HG03159 (cell line): ENCODE measurements around the gene SYCE3.

Experiments used
- ATAC-seq: cut with Tn5 transposase; IDR thresholded peaks from one replicate; pipeline ENCODE4 v1.9.1; 2021; ENCODE audit warnings: mild to moderate bottlenecking, moderate library complexity; ENCODE audit not compliant: unreplicated experiment

SYCE3 gene

GRCh38 chr22:50576806-50577696 lies 14.3 kb upstream of the SYCE3 start:
- ATAC-seq = no peak

- no peak for ATAC-seq
Observed at GRCh38 chr22:50576070-50576469, 13.4 kb upstream of the SYCE3 start.

DNA sequence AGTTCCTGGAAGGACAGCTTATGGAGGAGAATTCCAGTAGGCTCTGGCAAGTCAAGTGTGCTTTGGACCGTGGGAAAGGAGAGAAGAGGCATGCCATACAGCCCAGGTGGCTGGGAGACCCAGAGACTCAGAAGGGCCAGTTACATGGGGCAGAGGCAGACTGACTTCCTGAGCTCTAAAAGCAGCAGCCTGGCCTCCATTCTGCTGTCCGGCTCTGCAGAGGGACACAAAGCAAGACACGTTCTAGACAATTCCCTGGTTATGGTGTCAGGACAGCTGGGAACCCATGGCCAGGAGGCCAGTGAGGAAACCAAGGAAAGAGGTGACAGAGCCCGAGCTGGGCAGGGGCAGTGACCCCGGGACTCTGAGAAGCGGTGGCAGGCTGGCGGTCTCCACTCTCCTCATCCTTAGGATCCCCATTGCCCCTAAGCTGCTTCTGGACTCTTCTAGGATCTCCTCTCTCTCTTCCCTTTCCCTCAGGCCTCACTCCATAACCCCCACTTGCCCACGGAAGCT lies 12.8 kb upstream of the SYCE3 start:
- no peak for ATAC-seq

- ATAC-seq = no peak
Observed at GRCh38 chr22:50574383-50574755, 11.7 kb upstream of the SYCE3 start.

GRCh38 chr22:50573491-50574382 lies 11.0 kb upstream of the SYCE3 start:
- no peak for ATAC-seq

DNA sequence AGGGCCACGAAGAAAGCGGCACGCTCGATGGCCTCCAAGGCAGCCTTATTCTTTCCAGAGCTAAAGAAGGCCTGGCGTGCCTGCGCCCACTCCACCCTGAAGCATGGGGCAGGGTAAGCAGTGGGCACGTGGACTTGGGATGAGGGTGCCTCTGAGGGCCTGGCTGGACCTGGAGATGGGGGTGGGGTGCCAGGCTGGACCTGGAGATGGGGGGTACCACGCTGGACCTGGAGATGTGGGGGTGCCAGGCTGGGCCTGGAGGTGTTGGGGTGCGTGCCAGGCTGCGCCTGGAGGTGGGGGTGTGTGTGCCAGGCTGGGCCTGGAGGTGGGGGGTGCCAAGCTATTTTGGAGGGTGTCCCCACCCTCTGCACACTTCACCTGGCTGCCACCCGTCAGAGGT lies 10.2 kb upstream of the SYCE3 start:
- ATAC-seq = no peak

DNA sequence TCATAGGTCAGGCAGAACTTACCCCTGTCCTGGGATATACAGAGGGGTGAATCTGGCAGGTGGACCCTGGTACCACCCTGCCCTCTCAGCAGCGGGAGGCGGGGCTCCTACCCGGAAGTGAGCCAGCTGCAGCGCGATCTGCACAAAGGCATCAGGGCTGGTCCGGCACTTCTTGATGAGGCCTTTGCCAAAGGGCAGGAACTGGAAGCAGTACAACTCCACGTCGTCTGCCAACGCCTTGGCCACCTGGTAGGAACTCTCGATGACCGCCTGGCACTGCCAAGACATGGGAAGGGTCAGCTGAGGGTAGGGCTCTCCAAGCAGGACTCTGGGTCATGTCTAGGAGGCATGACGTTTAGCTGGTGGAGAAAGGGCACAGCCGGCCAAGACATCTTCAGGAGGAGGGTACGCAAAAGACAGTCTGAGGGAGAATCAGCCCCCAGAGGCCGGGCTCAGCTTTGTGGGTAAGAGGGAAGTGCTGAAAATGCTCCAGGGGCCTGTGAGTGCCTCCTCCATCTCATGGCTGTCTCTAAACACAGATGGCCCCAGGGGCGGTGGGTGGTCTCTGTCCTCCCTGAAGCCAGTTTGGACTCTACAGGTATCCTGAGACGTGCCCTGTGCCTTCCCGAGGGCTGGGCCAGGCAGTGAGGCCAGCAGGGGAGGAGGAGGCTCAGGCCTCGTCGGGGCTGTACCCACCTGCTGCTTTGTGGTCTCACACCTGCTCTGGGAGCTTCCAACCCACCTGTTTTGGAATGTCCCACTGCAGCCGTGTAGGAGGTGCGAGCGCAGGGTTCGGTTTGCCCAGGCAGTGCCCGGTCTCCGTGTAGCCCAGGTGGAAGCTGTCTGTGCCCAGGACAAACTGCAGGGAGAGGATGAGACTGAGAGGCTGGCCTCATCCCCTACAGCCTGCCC lies 8.8 kb upstream of the SYCE3 start:
- no peak for ATAC-seq

GRCh38 chr22:50570861-50571260 lies 8.1 kb upstream of the SYCE3 start:
- ATAC-seq = no peak

DNA sequence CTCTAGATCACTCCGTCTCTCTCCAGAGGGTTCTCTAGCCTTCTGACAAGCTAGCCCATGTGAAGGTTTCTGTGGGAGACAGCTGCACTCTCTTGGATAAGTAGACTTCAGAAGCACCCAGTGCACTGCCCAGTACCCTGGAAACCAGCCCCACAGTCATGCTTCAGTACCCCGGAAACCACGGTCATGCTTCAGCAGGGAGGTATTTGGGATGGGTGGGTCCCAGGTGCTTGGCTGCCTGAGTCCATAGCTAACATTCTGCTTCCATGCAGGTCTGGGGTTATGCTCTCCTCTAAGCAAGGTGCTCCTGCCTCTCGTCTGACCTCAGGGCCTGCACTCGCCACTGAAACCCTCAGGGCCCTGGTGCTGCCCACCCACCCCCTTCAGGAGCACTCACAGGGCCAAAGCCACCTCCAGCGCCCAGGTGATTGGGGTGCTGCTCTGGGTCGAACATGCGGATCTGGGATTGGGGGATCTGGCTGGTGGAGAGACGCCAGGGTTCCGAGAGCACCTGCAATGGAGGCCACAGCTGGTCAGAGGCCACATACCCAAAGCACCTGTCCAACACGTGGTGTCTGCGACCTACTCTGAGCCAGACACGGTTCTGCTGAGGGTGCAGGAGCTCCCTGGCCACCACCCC lies 7.3 kb upstream of the SYCE3 start:
- no peak for ATAC-seq

DNA sequence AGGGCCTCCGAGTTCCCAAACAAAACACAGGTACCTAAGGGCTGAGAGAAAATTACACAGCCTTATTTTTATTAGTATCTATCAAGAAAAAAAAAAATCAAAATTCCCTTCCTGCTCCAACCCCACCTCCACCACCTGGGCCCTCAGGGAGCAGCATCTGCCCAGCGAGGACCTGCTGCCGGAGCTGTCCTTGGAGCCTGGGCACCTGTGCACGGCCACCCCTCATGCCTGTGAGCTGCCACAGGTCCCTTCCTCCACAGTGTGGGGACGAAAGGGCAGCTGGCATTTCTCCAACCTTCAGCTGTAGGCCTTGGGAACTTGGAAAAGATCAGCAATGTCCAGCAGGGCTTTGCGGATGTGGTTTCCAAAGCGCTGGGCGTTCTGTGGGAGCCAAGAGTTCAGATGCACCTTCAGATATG lies 6.3 kb upstream of the SYCE3 start:
- ATAC-seq = no peak

- ATAC-seq = no peak
Observed at GRCh38 chr22:50568626-50569025, 5.9 kb upstream of the SYCE3 start.

- ATAC-seq = no peak
Observed at GRCh38 chr22:50567721-50568252, 5.1 kb upstream of the SYCE3 start.

GRCh38 chr22:50564289-50564688 lies 1.6 kb upstream of the SYCE3 start:
- ATAC-seq = no peak

DNA sequence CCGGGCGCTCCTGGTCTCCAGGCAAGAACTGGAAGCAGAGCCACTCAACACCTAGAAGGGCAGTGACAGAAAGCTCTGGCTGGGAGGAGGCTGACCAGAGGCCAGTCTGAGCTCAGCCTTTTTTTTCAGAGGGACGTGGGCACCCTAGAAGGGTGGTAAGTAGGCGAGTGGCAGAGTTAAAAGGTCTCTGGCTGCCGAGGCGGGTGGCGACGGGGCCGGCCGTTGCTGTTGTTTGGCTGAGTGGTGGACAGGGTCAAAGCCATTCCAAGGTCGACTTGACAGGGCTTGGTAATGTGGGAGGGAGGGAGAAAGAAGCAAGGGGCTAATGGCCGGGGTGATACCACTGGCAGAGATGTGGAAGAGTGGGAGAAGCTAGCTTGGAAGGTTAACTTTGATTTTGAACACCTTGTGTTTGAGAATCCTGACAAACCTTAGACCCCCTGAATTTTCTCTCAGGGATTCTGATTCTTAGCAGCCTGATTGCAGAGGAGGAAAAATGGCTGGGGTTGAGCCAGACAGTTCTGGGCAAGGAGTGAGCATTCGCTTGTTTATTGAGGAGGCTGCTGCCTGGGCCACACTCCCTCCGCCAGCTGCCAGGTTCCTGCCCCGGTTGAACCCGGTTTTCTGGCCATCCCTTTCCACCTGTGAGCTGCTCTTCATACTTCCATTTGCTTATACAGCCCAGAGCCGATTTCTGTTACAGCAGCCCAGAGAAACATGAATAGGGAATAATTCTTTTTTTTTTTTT lies 868 bp upstream of the SYCE3 start:
- no peak for ATAC-seq

- ATAC-seq = no peak
Observed at GRCh38 chr22:50561401-50562358, 1.0 kb downstream of the SYCE3 start.

DNA sequence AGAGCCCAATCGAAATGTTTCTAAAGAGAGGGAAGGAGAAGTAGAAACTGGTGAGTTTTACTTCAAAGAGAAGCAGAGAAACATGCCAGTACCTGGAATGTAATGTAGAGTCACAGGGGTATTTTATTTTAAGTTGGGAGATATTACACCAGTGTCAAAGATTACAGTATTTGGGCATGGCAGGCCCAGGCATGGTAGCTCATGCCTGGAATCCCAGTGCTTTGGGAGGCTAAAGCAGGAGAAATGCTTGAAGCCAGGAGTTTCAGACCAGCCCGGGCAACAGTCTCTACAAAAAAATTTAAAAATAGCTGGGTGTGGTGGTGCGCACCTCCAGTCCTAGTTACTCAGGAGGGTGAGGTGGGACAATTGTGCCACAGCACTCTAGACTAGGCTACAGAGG lies 2.7 kb downstream of the SYCE3 start:
- ATAC-seq = no peak

GRCh38 chr22:50556703-50557102 lies 6.0 kb downstream of the SYCE3 start:
- ATAC-seq = no peak

DNA sequence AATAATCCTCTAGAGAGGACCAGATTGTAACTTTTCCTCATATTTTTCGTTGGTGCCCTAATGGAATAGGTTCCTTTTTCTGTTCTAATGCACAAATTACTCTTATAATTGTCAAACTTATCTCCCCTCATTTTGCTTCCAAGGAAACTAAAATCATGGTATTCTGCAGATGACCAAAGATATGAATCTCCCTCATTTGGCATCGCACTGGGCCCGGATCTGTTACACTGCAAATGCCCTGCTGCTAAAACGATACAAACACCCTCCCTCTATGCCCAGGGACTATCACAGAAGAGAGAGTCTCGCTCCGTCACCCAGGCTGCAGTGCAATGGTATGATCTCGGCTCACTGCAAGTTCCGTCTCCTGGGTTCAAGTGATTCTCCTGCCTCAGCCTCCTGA lies 9.4 kb downstream of the SYCE3 start:
- ATAC-seq = no peak
